Erythroblast (primary cell): Measurements from ENCODE around the gene RYR2.

Experiments
- GATA1 ChIP-seq: IDR thresholded peaks from 2 replicates; pipeline ENCODE4 v1.6.1; 2011; ENCODE audit warnings: low read depth, mild to moderate bottlenecking, control low read depth, low read length, moderate library complexity
- POLR2A ChIP-seq: IDR thresholded peaks from 2 replicates; pipeline ENCODE4 v1.6.1; 2011; ENCODE audit warnings: mild to moderate bottlenecking, low read length

- TF ChIP-seq POLR2A (no peak), GATA1 (no peak)
These were observed 169.6 kb downstream of the RYR2 start for GRCh38 chr1:237211540-237211939.
